Measurements from ENCODE around the gene IL1R2.

IL1R2 gene

DNA sequence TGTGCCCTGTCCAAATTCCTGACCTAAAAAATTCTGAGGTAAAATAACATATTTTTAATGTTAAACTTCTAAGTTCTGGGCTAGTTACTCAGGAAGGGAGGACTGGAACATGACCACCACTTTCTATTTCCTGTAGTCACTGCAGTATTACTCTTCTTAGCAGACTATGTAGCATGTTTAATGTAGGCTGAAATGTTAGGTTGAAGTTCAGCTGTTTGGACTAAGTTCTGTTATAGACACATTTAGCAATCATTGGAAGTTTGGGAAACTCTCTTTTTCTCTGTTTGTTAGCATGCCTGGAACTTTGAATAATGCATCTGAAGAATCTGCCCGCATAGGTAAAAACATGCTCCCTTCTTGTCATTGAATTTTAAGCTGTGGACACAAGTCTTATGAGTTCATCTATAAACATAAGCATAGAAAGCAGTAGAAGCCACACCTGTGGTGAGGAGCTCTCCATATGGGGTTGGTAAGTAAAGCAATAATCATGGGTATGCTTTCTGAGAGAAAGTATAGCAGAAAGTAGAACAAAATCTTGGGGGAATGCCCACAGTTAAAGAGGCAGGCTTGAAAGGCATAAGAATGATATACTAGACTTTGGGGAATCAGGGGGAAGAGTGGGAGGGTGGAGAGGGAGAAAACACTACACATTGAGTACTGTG, 52.6 kb downstream of the IL1R2 start:
- DNase-seq, result no peak

DNA sequence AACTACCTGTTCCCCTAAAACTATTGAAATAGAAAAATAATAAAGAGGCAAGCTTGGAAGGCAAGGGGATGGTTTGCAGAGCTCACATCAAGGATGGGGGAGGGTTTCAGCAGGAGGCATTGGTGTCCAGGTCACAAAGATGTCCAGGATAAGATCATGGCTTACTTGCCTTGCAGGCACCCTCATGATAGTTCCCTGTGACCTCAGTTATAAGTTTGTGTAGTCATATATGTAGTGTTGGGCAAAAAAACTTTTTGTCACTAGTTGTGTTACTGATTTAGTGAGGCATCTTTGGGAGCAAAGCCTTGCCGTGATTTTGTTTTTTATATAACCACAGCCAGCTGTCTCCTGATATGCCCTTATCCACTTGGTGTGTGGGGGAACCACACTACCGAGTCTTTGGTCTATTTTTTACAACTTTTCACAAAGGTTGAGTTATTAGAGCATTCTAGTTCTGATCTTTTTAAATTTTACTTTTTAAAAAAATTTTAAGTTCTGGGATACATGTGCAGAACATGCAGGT, 53.3 kb downstream of the IL1R2 start:
- no peak for DNase-seq

DNA sequence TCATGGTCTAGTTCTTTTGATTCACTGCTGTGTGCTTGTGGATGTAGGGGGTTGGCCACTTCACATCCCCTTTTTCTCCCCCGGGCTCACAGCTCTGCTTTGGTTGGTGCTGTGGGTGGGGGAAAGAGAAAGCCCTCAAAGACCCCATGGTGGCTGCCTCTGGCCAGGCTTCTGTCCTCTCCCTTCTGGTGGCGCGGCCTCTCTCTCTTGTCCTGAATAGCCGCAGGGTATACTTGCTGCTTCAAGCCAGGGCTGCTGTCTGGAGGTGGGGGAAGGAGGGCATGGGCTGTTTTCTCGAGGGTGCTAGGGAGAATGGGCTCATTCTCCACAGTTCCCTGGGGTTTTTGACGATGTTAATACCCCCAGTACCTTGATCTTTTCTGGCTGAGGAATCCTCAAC, 53.9 kb downstream of the IL1R2 start:
- no peak for DNase-seq

DNA sequence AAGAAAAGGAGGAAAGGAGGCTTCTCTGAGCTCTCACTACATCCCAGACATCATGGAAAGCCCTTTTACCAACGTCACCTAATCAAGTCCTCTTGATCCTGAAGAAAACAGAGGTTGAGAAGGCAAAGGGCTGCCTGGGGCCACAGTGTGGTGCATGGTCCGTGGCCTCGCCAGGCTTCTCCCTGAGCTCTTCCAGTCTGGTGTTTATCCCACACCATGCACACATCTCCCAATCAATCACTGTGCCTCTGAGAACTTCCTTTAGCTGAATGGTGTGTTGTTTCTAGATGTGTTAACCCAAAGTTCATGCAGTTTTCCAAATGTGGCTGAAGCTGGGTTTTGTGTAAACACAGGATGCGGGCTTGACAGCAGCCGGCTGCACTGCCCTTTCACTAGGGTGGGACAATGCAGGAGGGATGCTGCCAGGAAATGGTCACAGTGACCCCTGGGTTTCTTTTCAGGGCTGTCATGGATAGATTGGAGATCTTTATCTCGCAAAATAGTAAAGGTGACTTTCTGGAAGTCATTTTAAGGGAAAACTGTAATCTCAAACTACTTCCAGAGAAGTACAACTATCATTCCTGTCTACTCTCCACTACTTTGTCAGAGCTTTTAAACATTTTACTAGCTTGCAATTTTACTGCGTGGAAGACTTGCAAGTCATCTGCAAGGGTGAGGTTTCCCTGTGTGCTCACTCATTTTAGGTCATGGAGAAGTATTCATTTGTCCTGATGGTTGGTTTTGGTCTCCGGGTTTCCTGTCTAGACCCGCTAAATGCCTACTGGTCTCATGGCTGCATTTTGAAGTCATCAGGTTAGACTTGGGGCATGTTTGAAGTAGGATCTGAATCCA, 54.6 kb downstream of the IL1R2 start:
- no peak for DNase-seq

DNA sequence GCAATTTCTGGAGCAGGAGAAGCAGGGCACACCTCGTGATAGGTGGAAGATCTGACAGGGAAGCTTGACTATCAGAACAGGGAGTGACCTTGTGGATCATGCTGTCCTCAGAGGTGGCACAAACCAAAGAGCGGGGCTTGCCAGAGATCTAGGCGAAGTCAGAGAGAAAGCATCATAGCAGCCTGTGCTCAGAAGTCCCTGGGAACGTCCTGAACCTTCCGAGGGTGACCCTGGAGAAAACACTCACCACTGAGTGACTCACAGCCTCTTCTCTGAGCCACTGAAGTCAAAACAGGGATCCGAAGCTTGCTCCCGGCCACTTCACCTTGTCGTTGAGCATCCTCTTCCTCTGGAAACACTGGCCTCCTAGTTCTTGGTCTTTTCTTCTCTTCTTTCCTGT, 56.7 kb downstream of the IL1R2 start:
- no peak for DNase-seq

DNA sequence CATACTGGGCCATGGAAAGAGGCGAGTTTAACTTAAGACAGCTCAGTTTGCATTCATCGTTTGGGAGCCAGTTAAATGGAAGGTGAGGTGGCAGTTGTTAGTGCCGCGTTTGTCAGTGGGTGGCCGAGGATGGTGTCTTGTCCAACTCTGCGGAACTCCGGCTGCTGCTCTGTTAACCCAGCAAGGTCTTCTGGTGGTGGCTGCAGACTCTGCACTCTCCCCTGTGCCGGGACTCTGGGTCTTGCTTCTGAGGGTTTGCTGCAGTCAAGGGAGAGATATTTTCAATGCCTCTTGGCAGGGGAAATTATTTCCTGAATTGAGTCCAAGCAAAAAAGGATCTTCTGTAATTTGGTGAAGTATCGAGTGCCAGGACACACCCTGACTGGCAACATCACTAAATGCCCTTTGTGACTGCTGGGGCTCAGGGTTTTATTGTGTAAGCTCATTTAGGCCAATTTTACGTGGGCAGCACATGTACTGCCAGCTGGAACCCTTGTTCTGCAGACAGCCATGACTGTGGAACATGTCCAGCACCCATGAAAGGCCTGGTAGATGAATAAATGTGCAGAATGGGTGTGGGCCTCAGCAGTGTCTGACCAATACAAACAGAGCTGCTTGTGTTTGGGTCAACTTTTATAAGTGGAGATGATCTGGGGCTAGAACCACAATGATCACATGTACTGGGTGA, 58.1 kb downstream of the IL1R2 start:
- DNase-seq, result no peak

DNA sequence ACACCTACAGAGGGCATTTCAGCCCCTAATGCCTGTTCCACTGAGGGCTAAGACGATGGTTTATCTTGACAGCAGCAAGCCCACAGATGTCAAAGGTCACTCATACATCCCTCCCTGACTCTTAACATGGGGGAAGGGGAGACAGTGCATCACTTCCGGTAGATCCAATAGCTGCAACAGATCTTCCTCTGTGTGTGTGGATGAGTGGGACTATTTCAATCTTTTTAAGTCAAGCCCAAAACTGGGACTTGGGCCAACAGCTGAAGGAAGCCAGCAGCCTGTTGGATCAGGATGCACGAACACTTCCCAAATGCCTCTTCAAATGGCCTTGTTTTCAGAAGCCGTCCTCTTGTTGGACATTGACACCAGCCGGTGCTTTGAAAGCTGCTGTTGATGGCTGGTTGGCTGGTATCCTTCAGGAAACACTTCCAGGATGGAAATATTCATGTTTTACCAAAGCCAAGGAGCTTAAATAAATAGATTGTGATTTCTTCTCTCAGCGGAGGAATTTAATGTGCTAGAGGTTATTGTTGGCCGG, 59.2 kb downstream of the IL1R2 start:
- no peak for DNase-seq

DNA sequence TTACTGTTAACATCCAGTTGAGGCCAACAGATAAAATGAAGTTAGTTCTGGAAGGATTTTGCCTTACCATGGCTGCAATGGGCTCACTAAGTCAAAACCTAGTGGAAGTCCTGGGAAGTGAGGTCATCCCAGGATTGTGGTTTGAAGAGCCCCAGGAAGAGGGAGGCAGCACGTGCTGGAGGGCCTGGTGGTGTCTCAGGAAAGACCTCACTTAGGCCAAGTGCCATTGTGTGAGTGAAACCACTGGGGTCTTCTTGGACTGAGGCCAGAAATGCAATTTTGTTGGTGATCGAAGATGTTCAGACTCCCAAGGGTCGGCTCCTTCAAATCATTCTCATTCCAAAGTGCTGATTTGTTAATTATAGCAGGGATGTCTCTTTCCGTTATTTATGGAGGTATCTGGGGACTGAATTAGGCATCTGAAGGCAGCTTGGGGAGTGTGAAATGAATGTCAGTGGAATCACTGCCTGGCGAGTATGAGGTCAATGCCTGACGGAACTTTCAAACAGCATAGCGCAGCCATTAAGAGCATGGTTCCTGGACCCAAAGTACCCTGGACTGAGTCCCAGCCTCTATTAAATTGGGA, 60.0 kb downstream of the IL1R2 start:
- no peak for DNase-seq

DNA sequence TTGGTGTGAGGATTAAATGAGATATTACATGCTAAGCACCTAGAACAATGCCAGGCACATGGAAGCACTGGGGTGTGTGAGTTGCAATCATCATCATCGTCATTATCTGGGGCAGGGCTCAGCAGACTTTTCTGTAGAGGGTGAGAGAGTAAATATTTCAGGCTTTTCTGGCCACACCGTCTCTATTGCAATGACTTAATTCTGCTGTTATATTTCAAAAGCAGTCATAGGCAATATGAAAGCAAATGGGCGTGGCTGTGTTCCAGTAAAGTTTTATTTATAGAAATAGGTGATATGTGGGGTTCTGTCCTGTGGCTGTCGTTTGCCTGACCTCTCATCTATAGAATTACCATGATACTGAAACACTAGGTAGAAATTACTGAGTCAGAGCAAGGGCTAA, 60.6 kb downstream of the IL1R2 start:
- no peak for DNase-seq

DNA sequence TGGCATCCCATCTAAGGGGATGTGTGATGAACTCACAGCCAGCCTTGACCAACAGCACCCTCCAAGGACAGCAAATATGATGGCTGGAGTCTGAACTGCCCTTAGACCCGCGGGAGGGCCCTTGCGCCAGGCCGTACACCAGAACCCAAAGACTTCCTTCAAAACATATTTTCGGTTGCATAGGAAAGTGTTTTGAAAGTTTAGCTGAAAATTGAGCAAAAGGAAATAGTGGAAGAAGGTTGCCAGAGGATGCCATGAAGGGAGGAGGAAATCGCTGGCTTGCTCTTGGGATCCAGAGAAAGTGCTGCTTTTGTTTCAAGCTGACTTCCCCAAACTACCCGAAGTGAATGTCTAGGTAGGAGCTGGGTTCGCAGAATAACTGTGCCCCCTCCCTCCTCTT, 61.3 kb downstream of the IL1R2 start:
- DNase-seq, result no peak

DNA sequence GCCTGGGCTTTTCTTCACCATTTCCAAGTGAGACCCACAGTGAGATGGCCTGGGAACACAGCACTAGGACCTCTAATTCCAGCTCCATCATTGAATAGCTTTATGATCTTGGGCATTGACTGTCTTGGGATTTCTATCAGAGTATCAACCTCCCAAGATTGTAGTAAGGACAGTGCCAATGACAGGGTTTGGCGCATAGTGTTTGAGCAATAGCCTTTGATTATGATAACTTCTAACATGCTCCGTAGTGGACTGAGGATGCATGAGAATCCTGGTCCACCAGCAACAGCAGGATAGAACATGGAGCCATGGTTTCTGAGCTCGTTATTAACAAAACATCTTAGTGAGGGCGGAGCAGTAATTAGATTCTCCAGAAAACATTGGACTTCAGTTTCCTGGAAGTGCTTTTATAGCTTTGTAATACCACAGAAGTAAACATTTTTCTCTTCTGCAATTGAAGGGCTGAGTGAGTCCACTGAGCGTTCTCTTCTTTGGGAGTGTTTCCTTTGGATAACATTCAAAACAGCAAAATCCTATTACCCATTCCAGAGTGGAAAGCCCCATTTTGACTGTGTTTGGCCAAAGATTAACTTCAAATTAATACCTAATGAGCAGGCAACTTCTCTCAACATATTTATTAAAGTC, 63.7 kb downstream of the IL1R2 start:
- no peak for DNase-seq

DNA sequence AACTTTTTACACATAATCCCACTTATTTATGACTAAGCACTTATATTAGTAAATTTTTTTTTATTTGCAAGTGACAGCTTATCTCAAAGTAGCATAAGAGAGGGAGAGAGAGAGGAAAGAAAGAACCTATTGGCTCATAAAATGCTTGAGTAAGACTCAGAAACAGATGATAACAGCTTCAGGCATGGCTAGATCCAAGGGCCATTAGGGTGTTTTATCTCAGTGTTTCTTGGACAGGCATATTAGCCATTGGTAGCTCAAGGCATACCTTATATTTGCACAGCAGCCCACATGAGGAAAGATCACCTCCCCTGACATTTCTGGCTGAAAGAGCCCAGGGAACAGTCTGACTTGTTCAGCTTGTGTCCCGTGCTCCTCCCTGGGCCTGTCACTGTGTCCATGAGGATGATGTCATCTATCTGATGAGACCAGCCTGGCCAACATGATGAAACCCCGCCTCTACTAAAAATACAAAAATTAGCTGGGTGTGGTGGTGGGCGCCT, 64.4 kb downstream of the IL1R2 start:
- DNase-seq, result no peak

DNA sequence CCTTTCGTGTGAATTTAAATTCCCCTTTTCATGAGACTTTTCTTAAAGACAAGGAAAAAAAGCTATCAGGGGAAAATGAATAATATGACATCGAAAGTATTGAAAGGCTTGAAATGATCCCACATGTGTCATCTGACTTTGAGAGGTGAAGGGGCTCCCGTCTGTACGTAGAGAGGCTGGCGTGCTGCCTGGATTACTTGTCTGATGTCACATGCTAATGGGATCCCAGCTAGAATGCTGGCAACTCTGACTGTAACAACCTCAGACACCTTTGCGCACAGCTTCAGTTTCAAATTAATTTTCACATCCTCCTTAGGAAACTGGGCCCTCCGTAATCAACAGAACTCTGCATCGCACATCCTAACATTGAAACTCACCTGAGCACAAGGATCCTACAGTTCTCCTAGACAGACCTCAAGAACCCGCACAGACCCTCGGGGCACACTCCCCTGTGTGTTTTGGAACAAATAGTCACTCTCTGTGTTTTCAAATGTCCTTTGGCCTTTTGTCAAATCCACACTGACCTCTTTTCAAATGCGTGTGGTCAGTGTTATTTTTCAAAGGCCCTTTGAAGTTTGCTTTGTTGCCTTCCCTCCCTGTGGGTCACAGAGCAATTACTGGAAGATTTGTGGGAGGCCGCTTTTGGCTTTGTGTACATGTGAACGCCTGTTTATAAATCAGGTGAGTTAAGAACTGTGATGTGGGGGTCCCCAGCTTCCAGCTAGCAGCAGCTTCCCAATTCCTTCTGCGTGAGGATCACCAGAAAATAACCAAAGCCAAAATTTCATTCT, 65.9 kb downstream of the IL1R2 start:
- no peak for DNase-seq

DNA sequence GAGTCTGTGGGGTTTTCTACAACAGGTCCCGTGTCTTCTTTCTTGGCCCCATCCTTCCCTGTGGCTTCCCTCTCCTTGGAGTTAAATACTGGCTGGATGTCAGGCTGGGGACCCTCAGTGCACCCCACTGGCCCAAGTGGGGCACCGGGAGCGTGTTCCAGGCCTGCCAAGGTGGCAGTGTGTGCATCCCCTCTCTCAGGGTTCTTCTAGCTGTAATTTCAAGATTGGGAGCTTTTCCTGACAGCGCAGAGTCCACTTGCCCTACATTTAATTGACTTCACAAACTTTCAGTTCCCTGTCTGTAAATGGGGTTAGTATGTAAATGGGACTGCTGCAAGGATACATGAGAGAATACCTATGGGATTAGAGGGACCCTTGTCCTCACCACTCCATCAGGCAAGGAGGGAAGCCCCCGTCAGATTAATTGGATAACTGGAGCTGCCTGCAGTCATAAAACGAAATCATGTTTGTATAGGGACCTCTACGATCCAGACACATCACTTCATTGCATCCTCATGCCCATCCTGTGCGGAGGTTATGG, 66.6 kb downstream of the IL1R2 start:
- DNase-seq, result no peak

DNA sequence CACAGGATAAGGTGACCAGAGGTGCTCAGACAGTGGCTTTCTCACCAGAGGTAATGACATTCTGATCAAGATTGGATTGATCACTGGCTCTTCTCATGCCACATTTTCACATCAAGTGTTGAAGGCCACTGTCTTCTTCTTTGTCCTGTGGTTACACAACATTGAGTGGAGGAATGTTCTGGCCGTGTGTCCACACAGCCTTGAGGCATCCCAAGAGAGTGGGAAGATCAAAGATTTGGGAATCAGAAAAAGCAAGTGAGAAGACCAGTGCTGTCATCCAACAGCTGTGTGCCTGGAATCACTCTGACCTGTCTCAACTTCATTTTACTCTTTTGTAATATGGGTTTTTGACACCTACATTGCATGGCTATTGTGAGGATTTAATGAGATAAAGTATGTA, 67.4 kb downstream of the IL1R2 start:
- no peak for DNase-seq

DNA sequence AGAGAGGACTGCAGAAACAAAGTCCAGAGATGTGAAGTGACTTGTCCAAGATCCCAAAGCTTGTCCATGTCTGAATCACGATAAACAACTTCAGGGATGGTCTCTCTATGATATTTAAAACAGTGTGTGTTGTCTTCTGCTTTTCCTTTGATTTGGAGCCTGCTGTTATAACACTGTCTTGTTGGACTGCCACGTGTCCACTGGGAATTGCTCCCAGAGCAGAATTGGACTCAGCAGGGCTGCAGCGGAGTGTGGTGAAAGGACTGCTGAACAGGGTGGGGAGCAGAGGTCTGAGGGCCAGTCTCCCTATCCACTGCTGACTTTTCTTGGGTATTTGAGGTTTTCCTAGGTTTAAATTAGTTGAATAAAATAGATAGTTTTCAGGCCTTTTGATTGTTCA, 68.3 kb downstream of the IL1R2 start:
- DNase-seq, result no peak

DNA sequence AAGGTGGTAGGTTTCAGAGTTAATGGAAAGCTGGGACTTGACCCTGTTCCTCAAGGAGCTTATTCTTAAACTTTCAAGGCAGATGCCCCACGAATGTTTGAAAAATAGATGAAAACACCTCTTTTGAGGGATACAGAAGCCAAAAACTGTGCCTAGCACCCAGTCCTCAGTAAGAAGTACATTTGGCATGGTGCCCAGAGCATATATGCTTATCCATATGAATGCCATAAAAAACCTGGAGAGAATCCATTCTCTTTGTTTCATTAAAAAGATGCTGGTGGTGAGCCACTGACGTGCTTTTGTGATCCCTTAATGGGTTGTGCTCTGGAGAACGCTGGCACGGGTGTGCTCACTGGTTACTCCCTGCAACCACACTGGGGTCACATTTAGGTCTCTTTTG, 69.0 kb downstream of the IL1R2 start:
- DNase-seq, result no peak

DNA sequence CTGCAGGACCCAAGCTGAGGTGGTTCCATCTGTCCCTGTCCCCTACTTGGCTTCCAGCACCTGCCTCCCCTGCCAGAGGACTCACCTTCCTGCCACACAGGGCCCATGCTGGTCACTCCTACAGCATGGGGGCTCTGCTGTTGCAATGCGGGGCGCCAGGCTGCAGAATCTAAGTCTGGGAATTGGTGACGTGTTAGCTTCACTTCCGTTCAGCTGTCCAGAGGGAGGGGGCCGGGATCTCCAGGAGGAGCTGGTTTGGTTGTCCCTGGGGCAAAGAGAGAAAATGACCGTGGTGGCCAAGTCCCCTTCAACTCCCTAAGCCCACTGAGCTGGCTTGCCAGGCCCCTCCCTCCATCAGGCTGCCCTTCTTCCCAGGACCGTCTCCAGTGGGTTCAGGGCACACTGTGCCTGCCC, 69.5 kb downstream of the IL1R2 start:
- DNase-seq, result no peak

DNA sequence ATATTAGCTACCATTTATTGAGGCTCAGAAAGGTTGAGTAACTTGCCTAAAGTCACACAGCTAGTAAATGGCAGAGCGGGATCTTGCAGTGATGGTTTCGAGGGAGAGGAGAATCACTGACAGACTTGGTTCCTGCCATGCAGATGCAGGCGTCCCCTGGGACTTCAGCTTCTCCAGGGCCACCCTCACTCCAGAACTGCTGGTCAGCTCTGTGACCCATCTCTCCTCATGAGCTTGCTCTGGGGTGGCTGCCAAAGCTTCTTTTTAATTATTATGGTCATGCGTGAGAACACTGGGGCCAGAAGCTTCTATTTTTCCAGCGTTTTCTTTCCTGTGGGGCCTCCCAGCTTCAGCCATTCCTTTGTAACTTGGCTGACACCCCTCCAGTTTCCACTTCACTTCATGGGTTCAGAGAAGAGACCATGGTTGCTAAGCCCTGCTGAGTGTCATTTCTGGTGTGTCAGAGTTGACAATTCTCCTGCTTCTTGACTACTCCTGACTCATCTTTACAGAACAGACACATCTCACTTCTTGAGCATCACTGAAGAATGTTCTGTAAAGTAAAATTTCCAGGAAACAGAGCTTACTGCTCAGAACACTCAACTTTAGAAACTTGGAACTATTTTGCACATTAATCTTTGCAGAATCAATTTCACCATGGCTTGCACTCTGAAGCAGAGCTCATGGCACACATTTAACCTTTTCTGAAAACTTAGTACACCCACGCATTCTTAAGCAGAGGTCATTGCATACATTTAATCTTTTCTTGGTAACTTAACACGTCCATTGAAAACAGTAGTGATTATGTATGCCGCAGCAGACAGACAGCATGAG, 70.4 kb downstream of the IL1R2 start:
- DNase-seq, result no peak

DNA sequence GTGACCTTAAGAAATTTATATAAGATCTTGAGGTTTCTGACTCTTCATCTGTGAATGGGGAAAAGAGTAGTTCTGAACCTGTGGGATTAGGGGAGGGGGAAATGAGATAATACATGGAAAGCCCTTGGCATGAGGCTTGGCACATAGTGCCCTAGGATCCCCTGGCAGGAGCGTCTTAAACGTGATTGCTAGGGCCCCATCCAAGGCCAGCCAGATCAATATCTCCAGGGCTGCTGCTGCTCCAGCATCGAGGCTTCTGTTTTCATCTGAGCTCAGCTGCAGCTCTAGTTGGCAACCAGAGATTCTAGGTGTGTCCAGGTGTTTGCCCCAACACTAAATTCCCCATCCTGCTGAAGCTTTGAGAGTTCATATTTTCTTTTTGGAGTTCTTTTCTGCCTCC, 71.0 kb downstream of the IL1R2 start:
- DNase-seq, result no peak

Data from cortex of kidney (tissue), 1 donor.